ENCODE measurements around the gene THOC7.

The THOC7 gene

GRCh38 chr3:63864965-63865327 is 1.3 kb upstream of the THOC7 start:
- no peaks in the 10 kb centered on the region for H3K9me3 Mint-ChIP-seq (ENCODE audit: low read depth)
- H3K36me3 Mint-ChIP-seq, result peaks cover 7% of the 10 kb centered on the region
- H3K4me1 Mint-ChIP-seq (ENCODE audit: low read depth), result peaks cover 61% of the 10 kb centered on the region
- no peaks in the 10 kb centered on the region for H3K27me3 Mint-ChIP-seq
- peak overlapping the region; percentile 94 for H3K27ac Mint-ChIP-seq
- H3K4me3 Mint-ChIP-seq, result peak overlapping the region; percentile 91

GRCh38 chr3:63864008-63864964 is 681 bp upstream of the THOC7 start:
- Mint-ChIP-seq H3K27ac (peak overlapping the region; percentile 94), H3K4me3 (peak overlapping the region; percentile 91), H3K4me1 (ENCODE audit: low read depth) (peaks cover 61% of the 10 kb centered on the region), H3K36me3 (peaks cover 7% of the 10 kb centered on the region), H3K27me3 (no peaks in the 10 kb centered on the region), H3K9me3 (ENCODE audit: low read depth) (no peaks in the 10 kb centered on the region)

GRCh38 chr3:63862804-63863149 is 828 bp downstream of the THOC7 start:
- Mint-ChIP-seq H3K4me3 (peak overlapping the region; percentile 94), H3K27me3 (no peaks in the 10 kb centered on the region), H3K4me1 (ENCODE audit: low read depth) (peaks cover 63% of the 10 kb centered on the region), H3K36me3 (peaks cover 7% of the 10 kb centered on the region), H3K27ac (peak overlapping the region; percentile 89), H3K9me3 (ENCODE audit: low read depth) (no peaks in the 10 kb centered on the region)

GRCh38 chr3:63861306-63861705 is 2.3 kb downstream of the THOC7 start:
- Mint-ChIP-seq H3K9me3 (ENCODE audit: low read depth) (no peaks in the 10 kb centered on the region), H3K27ac (peak overlapping the region; percentile 2), H3K4me1 (ENCODE audit: low read depth) (peaks cover 65% of the 10 kb centered on the region), H3K4me3 (no peak overlapping the region), H3K27me3 (no peaks in the 10 kb centered on the region), H3K36me3 (peaks cover 5% of the 10 kb centered on the region)

GRCh38 chr3:63860776-63861175 is 2.8 kb downstream of the THOC7 start:
- no peaks in the 10 kb centered on the region for H3K9me3 Mint-ChIP-seq (ENCODE audit: low read depth)
- H3K27ac Mint-ChIP-seq, result peak overlapping the region; percentile 61
- no peaks in the 10 kb centered on the region for H3K27me3 Mint-ChIP-seq
- H3K36me3 Mint-ChIP-seq, result peaks cover 5% of the 10 kb centered on the region
- H3K4me1 Mint-ChIP-seq (ENCODE audit: low read depth), result peaks cover 67% of the 10 kb centered on the region
- no peak overlapping the region for H3K4me3 Mint-ChIP-seq

GRCh38 chr3:63857311-63857710 is 6.3 kb downstream of the THOC7 start:
- Mint-ChIP-seq H3K36me3 (no peaks in the 10 kb centered on the region), H3K4me3 (no peak overlapping the region), H3K4me1 (ENCODE audit: low read depth) (peaks cover 58% of the 10 kb centered on the region), H3K27me3 (no peaks in the 10 kb centered on the region), H3K27ac (no peak overlapping the region), H3K9me3 (ENCODE audit: low read depth) (no peaks in the 10 kb centered on the region)

GRCh38 chr3:63855333-63855940 is 8.2 kb downstream of the THOC7 start:
- Mint-ChIP-seq H3K27me3 (no peaks in the 10 kb centered on the region), H3K4me1 (ENCODE audit: low read depth) (peaks cover 46% of the 10 kb centered on the region), H3K27ac (no peak overlapping the region), H3K9me3 (ENCODE audit: low read depth) (no peaks in the 10 kb centered on the region), H3K36me3 (peaks cover 2% of the 10 kb centered on the region), H3K4me3 (no peak overlapping the region)

GRCh38 chr3:63853106-63853505 is 10.5 kb downstream of the THOC7 start:
- Mint-ChIP-seq H3K4me1 (ENCODE audit: low read depth) (peaks cover 28% of the 10 kb centered on the region), H3K9me3 (ENCODE audit: low read depth) (no peaks in the 10 kb centered on the region), H3K27me3 (no peaks in the 10 kb centered on the region), H3K4me3 (no peak overlapping the region), H3K36me3 (peaks cover 2% of the 10 kb centered on the region), H3K27ac (no peak overlapping the region)

- H3K4me1 Mint-ChIP-seq (ENCODE audit: low read depth), result peaks cover 17% of the 10 kb centered on the region
- no peaks in the 10 kb centered on the region for H3K27me3 Mint-ChIP-seq
- no peaks in the 10 kb centered on the region for H3K9me3 Mint-ChIP-seq (ENCODE audit: low read depth)
- no peak overlapping the region for H3K4me3 Mint-ChIP-seq
- no peak overlapping the region for H3K27ac Mint-ChIP-seq
- peaks cover 2% of the 10 kb centered on the region for H3K36me3 Mint-ChIP-seq
Observed at GRCh38 chr3:63851287-63851686, 12.3 kb downstream of the THOC7 start.

- no peak overlapping the region for H3K4me3 Mint-ChIP-seq
- peaks cover 9% of the 10 kb centered on the region for H3K4me1 Mint-ChIP-seq (ENCODE audit: low read depth)
- H3K27me3 Mint-ChIP-seq, result no peaks in the 10 kb centered on the region
- H3K9me3 Mint-ChIP-seq (ENCODE audit: low read depth), result no peaks in the 10 kb centered on the region
- no peak overlapping the region for H3K27ac Mint-ChIP-seq
- peaks cover 5% of the 10 kb centered on the region for H3K36me3 Mint-ChIP-seq
Observed at GRCh38 chr3:63849175-63849574, 14.4 kb downstream of the THOC7 start.

GRCh38 chr3:63847718-63848450 is 15.7 kb downstream of the THOC7 start:
- peaks cover 9% of the 10 kb centered on the region for H3K4me1 Mint-ChIP-seq (ENCODE audit: low read depth)

GRCh38 chr3:63845215-63845614 is 18.4 kb downstream of the THOC7 start:
- no peak overlapping the region for H3K27ac Mint-ChIP-seq
- peaks cover 3% of the 10 kb centered on the region for H3K36me3 Mint-ChIP-seq
- no peaks in the 10 kb centered on the region for H3K9me3 Mint-ChIP-seq (ENCODE audit: low read depth)
- H3K4me1 Mint-ChIP-seq (ENCODE audit: low read depth), result peaks cover 9% of the 10 kb centered on the region
- no peaks in the 10 kb centered on the region for H3K27me3 Mint-ChIP-seq
- H3K4me3 Mint-ChIP-seq, result no peak overlapping the region

More at GRCh38 chr3:63847718-63848450, 15.7 kb downstream of the THOC7 start:
- Mint-ChIP-seq H3K36me3 (peaks cover 5% of the 10 kb centered on the region), H3K4me3 (no peak overlapping the region), H3K9me3 (ENCODE audit: low read depth) (no peaks in the 10 kb centered on the region), H3K27me3 (no peaks in the 10 kb centered on the region), H3K27ac (no peak overlapping the region)

GRCh38 chr3:63842127-63842526 is 21.5 kb downstream of the THOC7 start:
- Mint-ChIP-seq H3K4me3 (no peak overlapping the region), H3K9me3 (ENCODE audit: low read depth) (no peaks in the 10 kb centered on the region), H3K4me1 (ENCODE audit: low read depth) (peaks cover 6% of the 10 kb centered on the region), H3K27me3 (no peaks in the 10 kb centered on the region), H3K36me3 (peaks cover 3% of the 10 kb centered on the region), H3K27ac (no peak overlapping the region)

- peaks cover 6% of the 10 kb centered on the region for H3K4me1 Mint-ChIP-seq (ENCODE audit: low read depth)
- no peaks in the 10 kb centered on the region for H3K27me3 Mint-ChIP-seq
- H3K4me3 Mint-ChIP-seq, result no peak overlapping the region
- H3K27ac Mint-ChIP-seq, result no peak overlapping the region
- peaks cover 3% of the 10 kb centered on the region for H3K36me3 Mint-ChIP-seq
- no peaks in the 10 kb centered on the region for H3K9me3 Mint-ChIP-seq (ENCODE audit: low read depth)
Observed at GRCh38 chr3:63841704-63842103, 21.9 kb downstream of the THOC7 start.

GRCh38 chr3:63832395-63832794 is 31.2 kb downstream of the THOC7 start:
- H3K27me3 Mint-ChIP-seq, result no peaks in the 10 kb centered on the region
- H3K9me3 Mint-ChIP-seq (ENCODE audit: low read depth), result no peaks in the 10 kb centered on the region
- H3K4me1 Mint-ChIP-seq (ENCODE audit: low read depth), result no peaks in the 10 kb centered on the region
- H3K4me3 Mint-ChIP-seq, result no peak overlapping the region
- H3K27ac Mint-ChIP-seq, result no peak overlapping the region
- peaks cover 20% of the 10 kb centered on the region for H3K36me3 Mint-ChIP-seq
